Muscle of arm (tissue), 12 donors: Measurements from ENCODE around the gene WNT11. TPM values are rescaled to one million over a fixed set of nuclear protein-coding genes. Genes with fewer than 3 reads are reported as not detected.
"Not testable (repeated sequence)": the region's sequence is repeated elsewhere in the genome, so short reads cannot be mapped to it uniquely, and the experiment has no call there.

Experiments
- DNase-seq: peaks from one replicate; pipeline ENCODE4 v3.0.0-alpha.2; 2013
- polyA plus RNA-seq, 12 donors: library from polyadenylated mRNA; unstranded; fragments of 120-200 nt; gene quantifications; one replicate each; pipeline ENCODE4 v1.2.1, GENCODE V29; 2013; ENCODE audit not compliant: insufficient read length in 12 of 12

The WNT11 gene
- polyA plus RNA-seq, 12 donors = 6.4 to 22.9 (median 14.8) TPM; not detected in 1

- DNase-seq = no peak
These were observed 838 bp downstream of the WNT11 start for GRCh38 chr11:76205252-76206076.

DNA sequence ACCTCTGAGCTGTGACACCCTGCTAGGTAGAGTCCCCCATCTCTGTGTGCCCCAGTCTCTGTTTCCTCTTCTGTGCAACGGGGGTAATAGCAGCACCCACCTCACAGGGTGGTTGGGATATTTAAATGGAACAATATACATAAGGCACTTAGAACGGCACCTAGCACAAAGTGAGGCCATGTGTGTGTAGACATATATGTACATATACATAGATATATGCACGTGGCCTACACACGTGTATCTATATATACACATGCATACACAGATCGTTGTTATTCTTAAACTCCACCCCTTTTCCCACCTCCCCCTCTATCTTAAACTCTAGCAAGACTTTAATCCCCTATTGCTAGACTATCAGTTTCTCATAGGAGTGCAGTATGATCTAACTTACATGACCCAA is 2.4 kb downstream of the WNT11 start:
- DNase-seq = no peak

DNA sequence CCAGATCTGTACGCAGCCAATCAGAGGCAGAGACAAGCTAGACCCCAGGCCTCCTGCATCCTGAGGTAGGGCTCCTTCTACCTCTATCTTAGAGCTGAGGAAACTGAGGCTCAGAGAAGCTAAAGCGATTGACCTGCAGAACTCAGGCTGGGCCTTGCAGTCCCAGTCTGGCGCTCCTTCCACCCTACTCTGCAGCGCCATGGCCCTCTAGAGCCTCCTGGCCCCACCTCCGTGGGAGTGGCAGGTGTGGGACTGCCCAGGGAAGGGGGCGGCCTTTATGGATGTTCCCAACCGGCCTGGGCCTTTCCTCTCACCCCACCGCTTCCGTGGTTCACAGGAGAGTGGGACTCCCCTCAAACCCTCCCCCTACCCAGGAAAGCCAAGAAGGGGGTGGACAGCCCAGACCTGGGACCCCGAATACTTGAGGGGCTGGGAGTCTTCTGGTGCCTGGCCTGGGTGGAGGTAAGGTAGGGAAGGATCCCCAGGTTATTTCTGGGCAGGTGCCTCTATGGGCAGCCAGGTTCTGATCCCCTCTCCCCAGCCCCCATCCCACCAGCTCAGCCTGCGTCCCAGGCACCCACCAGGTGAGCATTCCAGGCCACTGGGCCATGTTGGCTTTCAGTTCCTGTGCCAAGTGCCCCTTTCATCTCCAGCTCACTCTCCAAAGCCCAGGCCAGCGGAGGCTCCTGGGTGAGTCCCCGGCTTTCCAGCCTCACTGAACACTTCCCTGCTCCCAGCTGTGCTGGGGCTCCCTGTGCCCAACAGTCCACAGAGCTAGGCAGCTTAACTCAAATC is 3.0 kb downstream of the WNT11 start:
- no peak for DNase-seq

DNA sequence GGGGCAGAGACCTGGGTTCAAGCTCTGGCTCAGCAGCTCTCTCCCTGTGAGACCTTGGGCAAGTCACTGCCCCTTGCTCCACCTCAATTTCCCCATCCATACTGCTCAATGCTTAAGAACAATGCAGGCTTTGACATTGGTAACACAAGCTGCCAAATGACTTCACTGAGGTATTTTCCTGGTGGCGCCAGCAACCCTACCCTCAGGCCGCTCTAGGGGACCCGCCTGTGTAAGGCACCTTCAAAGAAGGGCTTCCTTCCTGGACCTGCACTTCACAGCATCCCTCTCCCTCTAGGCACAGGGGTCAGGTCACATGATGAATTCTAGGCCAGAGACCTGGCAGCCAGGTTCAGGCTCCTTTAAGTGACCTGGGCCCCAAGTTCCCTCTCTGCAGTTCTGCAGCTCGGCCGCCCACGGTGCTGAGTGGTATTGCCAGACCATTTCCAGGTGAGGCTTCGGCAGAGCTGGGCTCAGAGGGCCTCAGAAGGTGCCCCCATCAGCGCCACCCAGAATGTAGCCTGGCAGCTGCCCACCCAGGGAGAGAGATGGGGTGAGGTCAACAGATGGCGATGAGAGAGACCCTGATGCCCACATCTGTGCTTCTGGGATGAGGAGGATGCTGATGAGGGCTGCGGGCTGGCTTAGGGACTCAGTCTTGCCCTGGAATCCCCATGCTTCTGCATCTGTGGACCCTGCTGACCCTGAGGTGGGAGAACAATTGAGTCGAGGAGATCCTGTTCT is 4.5 kb downstream of the WNT11 start:
- DNase-seq = no peak

- DNase-seq = no peak
These were observed 5.2 kb downstream of the WNT11 start for GRCh38 chr11:76201056-76201455.

- no peak for DNase-seq
These were observed 6.0 kb downstream of the WNT11 start for GRCh38 chr11:76200006-76200940.

- not testable (repeated sequence) for DNase-seq
These were observed 7.6 kb downstream of the WNT11 start for GRCh38 chr11:76198691-76199090.

DNA sequence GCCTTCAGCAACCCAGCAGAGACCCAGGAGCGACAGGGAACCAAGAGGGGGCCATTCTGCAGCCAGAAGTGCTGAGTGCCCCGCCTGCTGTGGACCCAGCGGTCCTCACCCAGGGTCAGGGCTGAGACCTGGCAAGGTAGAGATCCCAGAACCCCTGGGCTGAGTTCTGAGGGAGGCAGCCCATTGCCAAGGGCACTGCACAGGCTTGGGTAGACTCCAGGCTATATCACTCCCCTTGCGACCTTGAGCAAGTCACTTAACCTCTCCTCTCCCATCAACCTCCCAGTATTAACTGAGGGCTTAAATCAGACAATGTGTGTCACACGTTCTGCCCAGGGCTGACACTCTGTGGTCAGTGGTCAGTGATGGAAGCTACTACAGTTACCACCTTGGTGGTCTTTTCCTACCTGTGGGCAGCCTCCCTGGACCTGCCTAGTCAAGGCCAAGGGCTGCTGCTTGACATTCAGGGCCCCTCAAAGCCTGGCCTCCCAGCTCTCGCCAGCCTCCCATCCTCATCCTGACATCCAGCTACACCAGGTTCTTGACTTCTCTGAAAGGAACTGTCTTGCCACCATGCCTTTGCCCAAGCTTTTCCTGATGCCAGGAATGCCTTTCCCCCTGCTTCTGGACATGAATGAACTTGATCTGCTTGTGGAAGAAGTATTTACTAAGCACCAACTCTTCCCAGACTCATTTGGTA is 8.2 kb downstream of the WNT11 start:
- DNase-seq = no peak

- no peak for DNase-seq
These were observed 9.0 kb downstream of the WNT11 start for GRCh38 chr11:76197332-76197731.

GRCh38 chr11:76196849-76197248 is 9.5 kb downstream of the WNT11 start:
- DNase-seq = no peak

DNA sequence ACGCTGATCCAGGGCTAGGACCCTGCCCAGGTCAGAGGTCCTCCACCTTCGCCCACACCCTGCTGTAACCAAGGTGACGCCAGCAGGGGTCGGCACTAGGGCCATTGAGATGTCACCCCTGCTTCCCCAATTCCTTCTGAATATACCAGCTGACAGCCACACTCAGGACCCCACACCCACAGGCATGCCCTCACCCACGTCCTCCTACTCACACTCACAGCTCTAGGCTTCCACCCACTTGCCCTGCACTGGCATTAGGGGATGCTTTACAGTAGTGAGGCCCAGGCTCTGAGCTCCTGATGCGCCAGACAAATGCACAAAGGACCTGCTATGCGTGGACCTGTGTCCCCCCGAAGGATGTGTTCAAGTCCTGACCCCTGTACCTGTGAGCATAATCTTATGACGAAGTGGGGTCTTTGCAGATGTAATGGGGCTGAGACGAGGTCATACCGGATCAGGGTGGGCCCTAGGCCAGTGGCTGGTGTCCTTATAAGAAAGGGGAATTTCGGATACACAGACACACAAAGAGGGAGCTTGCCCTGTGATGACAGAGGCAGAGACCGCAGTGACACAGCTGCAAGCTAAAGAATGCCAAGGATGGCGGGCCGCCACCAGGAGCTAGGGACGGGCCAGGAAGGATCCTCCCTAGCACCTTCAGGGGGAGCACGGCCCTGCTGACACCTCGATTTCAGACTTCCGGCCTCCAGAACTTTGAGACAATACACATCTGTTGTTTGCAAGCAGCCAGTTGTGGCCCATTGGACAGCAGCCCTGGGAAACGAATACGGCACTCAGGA is 11.2 kb downstream of the WNT11 start:
- no peak for DNase-seq

- DNase-seq = no peak
These were observed 13.1 kb downstream of the WNT11 start for GRCh38 chr11:76193219-76193618.

GRCh38 chr11:76190376-76190775 is 15.9 kb downstream of the WNT11 start:
- DNase-seq = no peak

DNA sequence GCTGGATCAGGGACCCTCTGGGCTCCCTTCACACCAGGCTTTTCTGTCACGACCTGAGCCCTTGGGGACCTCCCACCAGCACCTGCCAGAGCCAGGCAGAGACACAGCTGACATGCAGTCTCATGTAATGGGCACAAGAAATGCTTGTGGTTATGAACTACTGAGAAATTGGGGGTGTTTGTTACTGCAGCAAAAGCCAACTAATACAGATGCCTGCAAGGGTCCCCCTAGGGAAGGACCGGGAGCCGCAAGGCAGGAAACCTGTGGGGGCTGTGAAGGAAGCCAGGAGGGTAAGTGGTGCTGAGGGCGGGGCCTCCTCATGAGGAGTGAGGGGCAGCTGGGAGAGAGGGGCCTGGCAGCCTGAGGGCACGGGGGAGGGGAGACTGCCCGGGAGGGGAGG is 16.6 kb downstream of the WNT11 start:
- DNase-seq = no peak

DNA sequence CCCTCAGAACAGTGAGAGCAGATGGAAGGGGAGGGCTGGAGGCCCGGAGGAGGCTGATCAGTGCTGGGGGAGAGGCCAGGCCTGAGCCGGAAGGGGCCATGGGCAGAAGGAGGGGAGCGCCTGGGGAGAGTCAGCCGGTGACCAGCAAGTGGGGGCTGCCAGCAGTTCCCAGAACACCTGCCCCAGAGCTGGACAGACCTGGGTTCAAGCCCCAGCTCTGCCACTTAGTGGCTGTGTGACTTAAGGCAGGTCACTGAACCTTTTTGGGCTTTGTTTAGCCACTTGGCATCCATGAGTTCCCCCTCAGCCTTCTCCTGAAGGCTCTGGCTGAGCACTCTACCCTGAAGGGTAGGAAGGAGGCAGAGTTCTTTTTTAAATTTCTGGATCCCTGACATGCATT is 17.4 kb downstream of the WNT11 start:
- DNase-seq = no peak

- DNase-seq = no peak
These were observed 19.5 kb downstream of the WNT11 start for GRCh38 chr11:76186776-76187279.

DNA sequence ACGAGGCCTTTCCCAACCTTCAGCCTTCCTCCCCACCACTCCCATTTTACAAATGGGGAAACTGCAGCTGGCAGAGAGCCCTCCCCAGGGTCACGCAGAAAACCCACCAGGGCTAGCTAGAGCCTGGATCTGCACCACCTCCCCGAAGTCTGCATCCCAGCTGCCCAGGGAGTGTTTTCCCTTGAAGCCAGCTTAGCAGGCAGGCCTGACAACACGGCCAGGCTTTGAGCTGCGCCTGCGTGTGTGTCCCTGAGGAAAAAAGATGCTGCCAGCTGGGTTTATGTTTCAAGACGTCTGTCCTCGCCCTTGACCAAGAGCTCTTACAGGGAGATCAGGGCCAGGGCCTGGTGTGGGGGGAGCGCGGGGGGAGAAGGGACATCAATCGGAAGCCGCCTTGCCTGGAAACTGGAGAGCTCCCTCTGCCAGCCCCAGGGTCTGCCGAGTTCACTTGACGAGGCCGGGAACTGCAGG is 20.3 kb downstream of the WNT11 start:
- DNase-seq = peak; percentile 72

GRCh38 chr11:76185511-76185910 is 20.8 kb downstream of the WNT11 start:
- no peak for DNase-seq

GRCh38 chr11:76184551-76184993 is 21.7 kb downstream of the WNT11 start:
- no peak for DNase-seq
